K562 (cell line): ENCODE measurements around the gene C1orf74. TPM values are rescaled to one million over a fixed set of nuclear protein-coding genes. Genes with fewer than 3 reads are reported as not detected.
A peak's percentile ranks its signal among the peaks of the same experiment; 100 is the strongest.

Experiments used
- ADNP ChIP-seq: fragments of 200-800 bp; sonication (Bioruptor generic); IDR thresholded peaks from 2 replicates; pipeline ENCODE4 v1.6.1; 2016; ENCODE audit warnings: missing genetic modification characterization, missing compliant biosample characterization
- BACH1 ChIP-seq: fragments of 200-800 bp; sonication (Bioruptor generic); IDR thresholded peaks from 2 replicates; pipeline ENCODE4 v1.6.1; 2016; ENCODE audit warnings: missing genetic modification characterization, missing compliant biosample characterization
- BCOR ChIP-seq: fragments of 450-650 bp; IDR thresholded peaks from 2 replicates; pipeline ENCODE4 v1.6.1; 2016
- CBX8 ChIP-seq: fragments of 200-600 bp; sonication (generic); IDR thresholded peaks from 2 replicates; pipeline ENCODE4 v1.6.1; 2012; ENCODE audit warnings: borderline replicate concordance, mixed run types, low read depth, mild to moderate bottlenecking, moderate library complexity, mixed read lengths, low read length, control low read depth, inconsistent platforms; ENCODE audit not compliant: poor library complexity, severe bottlenecking; ENCODE audit errors: extremely low read depth
- EGR1 ChIP-seq: fragments of 450-650 bp; conservative IDR thresholded peaks from 2 replicates; pipeline ENCODE4 v1.6.1; 2017; ENCODE audit warnings: mild to moderate bottlenecking
- FOXP1 ChIP-seq: sonication (generic); formaldehyde crosslinking; IDR thresholded peaks from 2 replicates; pipeline ENCODE4 v1.8.0; 2022; ENCODE audit warnings: mild to moderate bottlenecking, missing genetic modification reagents
- HINFP ChIP-seq: fragments of 450-650 bp; conservative IDR thresholded peaks from 2 replicates; pipeline ENCODE4 v1.6.1; 2016; ENCODE audit warnings: missing genetic modification characterization, low read depth, mild to moderate bottlenecking, control low read depth, missing compliant biosample characterization
- KDM2B ChIP-seq: fragments of 250-450 bp; sonication (Bioruptor Pico); IDR thresholded peaks from 2 replicates; pipeline ENCODE4 v1.8.0; 2021; ENCODE audit warnings: mild to moderate bottlenecking, moderate library complexity
- KLF16 ChIP-seq: IDR thresholded peaks from 2 replicates; pipeline ENCODE4 v1.6.1; 2016; ENCODE audit warnings: antibody characterized with exemption
- MCM5 ChIP-seq: fragments of 450-650 bp; IDR thresholded peaks from 2 replicates; pipeline ENCODE4 v1.6.1; 2016; ENCODE audit warnings: low read depth
- NFRKB ChIP-seq: fragments of 450-650 bp; IDR thresholded peaks from 2 replicates; pipeline ENCODE4 v1.6.1; 2016; ENCODE audit warnings: low read depth
- ZBTB12 ChIP-seq: fragments of 250-450 bp; sonication (Bioruptor Pico); IDR thresholded peaks from 2 replicates; pipeline ENCODE4 v1.4.0; 2020
- ZNF3 ChIP-seq: fragments of 250-450 bp; sonication (Bioruptor Pico); IDR thresholded peaks from 2 replicates; pipeline ENCODE4 v1.5.0; 2021; ENCODE audit warnings: mild to moderate bottlenecking, moderate library complexity
- ZNF431 ChIP-seq: sonication (generic); formaldehyde crosslinking; IDR thresholded peaks from 2 replicates; pipeline ENCODE4 v1.8.0; 2022; ENCODE audit warnings: mild to moderate bottlenecking, missing genetic modification reagents
- polyA plus RNA-seq, 8 experiments: library from polyadenylated mRNA; depleted of rRNA in 4 of 8; stranded (reverse) in 5 of 8; unstranded in 3 of 8; fragments of >200 nt; fragmentation: Nextera tagmentation in 2 of 8; fragmentation: Illumina TruSeq in 1 of 8; extraction: Ambion mirVana in 2 of 8; extraction: Trizol in 1 of 8; gene quantifications; 2 replicates each; pipeline versions ENCODE4 v1.2.1 to v1.2.3, GENCODE V29; 2011 to 2014; ENCODE audit warnings: inconsistent platforms in 1 of 8, missing spikeins in 1 of 8
- total RNA-seq, 7 experiments: library from RNA; depleted of rRNA in 6 of 7; stranded (reverse); fragments of >200 nt in 6 of 7; fragmentation: Illumina TruSeq in 2 of 7; extraction: Trizol in 2 of 7; gene quantifications; 2 replicates each; pipeline versions ENCODE4 v1.2.1 to v1.2.3, GENCODE V29; 2011 to 2021; ENCODE audit warnings: low replicate concordance in 1 of 7
- TF ChIP-seq, protein P1 (sequence below): fragments of 250-450 bp; sonication (Bioruptor Pico); IDR thresholded peaks from 2 replicates; pipeline ENCODE4 v1.4.0; 2020
- TF ChIP-seq, protein P2 (sequence below): IDR thresholded peaks from 2 replicates; pipeline ENCODE4 v1.6.1; 2012; ENCODE audit warnings: low read depth, low read length, improper control_type of control experiment, borderline replicate concordance

The C1orf74 gene
- total and polyA plus RNA-seq, 9 of the 15 experiments (the other 6 are each of a cell fraction or from before 2014, with no cell fraction given) = 4.0 to 7.6 (median 5.7) TPM

DNA sequence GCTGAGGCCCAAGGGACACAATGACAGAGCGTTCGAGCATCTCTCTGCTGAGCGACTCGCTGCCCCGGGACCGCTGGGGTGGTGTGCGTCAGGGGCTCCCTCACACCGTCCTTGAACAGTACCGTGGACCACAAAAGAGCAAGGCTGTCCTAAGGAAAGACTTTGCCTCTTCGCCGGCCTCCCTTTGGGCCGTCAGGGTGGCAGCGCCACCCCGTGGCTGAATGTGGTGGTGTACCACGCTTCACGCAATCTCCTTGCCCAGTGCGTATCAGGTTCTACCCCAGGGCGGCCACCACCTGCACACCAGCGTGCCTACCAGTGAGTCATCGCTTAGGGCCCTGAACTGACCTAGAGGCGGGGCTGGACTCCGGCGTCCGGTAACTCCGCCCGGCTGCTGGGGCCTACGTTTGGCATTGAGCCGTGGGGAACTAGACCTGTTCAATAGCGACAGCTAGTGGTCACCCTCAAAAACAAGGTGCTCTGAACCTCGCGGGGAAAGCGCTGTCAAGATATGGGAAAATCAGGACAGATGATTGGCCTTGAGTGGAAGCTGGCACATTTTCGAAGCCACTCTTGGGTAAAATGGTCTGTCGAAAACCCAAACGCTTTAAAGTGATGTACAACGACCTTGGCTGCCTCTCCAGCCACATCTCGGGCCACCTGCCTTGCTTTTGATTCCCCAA lies 36.6 kb downstream of the C1orf74 start (continued):
- TF ChIP-seq, protein P1, sequence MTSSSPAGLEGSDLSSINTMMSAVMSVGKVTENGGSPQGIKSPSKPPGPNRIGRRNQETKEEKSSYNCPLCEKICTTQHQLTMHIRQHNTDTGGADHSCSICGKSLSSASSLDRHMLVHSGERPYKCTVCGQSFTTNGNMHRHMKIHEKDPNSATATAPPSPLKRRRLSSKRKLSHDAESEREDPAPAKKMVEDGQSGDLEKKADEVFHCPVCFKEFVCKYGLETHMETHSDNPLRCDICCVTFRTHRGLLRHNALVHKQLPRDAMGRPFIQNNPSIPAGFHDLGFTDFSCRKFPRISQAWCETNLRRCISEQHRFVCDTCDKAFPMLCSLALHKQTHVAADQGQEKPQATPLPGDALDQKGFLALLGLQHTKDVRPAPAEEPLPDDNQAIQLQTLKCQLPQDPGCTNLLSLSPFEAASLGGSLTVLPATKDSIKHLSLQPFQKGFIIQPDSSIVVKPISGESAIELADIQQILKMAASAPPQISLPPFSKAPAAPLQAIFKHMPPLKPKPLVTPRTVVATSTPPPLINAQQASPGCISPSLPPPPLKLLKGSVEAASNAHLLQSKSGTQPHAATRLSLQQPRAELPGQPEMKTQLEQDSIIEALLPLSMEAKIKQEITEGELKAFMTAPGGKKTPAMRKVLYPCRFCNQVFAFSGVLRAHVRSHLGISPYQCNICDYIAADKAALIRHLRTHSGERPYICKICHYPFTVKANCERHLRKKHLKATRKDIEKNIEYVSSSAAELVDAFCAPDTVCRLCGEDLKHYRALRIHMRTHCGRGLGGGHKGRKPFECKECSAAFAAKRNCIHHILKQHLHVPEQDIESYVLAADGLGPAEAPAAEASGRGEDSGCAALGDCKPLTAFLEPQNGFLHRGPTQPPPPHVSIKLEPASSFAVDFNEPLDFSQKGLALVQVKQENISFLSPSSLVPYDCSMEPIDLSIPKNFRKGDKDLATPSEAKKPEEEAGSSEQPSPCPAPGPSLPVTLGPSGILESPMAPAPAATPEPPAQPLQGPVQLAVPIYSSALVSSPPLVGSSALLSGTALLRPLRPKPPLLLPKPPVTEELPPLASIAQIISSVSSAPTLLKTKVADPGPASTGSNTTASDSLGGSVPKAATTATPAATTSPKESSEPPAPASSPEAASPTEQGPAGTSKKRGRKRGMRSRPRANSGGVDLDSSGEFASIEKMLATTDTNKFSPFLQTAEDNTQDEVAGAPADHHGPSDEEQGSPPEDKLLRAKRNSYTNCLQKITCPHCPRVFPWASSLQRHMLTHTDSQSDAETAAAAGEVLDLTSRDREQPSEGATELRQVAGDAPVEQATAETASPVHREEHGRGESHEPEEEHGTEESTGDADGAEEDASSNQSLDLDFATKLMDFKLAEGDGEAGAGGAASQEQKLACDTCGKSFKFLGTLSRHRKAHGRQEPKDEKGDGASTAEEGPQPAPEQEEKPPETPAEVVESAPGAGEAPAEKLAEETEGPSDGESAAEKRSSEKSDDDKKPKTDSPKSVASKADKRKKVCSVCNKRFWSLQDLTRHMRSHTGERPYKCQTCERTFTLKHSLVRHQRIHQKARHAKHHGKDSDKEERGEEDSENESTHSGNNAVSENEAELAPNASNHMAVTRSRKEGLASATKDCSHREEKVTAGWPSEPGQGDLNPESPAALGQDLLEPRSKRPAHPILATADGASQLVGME (CRISPR knock-in tag) = peak; percentile 65; the same call in 1 of the 2 replicates
- TF ChIP-seq ADNP (tag) = no peak
- TF ChIP-seq HINFP (tag) = 0 out of 2 replicates have a peak, but pooled peaks have one; percentile 50
- TF ChIP-seq CBX8 = no peak
- TF ChIP-seq, protein P2, sequence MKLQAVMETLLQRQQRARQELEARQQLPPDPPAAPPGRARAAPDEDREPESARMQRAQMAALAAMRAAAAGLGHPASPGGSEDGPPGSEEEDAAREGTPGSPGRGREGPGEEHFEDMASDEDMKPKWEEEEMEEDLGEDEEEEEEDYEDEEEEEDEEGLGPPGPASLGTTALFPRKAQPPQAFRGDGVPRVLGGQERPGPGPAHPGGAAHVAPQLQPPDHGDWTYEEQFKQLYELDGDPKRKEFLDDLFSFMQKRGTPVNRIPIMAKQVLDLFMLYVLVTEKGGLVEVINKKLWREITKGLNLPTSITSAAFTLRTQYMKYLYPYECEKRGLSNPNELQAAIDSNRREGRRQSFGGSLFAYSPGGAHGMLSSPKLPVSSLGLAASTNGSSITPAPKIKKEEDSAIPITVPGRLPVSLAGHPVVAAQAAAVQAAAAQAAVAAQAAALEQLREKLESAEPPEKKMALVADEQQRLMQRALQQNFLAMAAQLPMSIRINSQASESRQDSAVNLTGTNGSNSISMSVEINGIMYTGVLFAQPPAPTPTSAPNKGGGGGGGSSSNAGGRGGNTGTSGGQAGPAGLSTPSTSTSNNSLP = no peak
- no peak for TF ChIP-seq NFRKB
- TF ChIP-seq EGR1 = no peak
- TF ChIP-seq ZNF431 = no peak
- TF ChIP-seq KLF16 = peak; percentile 73
- TF ChIP-seq MCM5 = no peak
- 0 out of 2 replicates have a peak, but pooled peaks have one; percentile 36 for TF ChIP-seq BCOR
- TF ChIP-seq ZBTB12 (CRISPR knock-in tag) = no peak
- no peak for TF ChIP-seq ZNF3 (CRISPR knock-in tag)
- no peak for TF ChIP-seq FOXP1 (CRISPR knock-in tag)
- no peak for TF ChIP-seq BACH1 (tag)
- TF ChIP-seq KDM2B (CRISPR knock-in tag) = no peak
